Stomach smooth muscle (tissue), 2 donors: ENCODE data around the gene CCT8L2.
"Not testable (repeated sequence)": the region's sequence is repeated elsewhere in the genome, so short reads cannot be mapped to it uniquely, and the experiment has no call there.

Experiments used
- H3K27ac ChIP-seq: one replicate; pipeline ENCODE4 v1.7.0; 2013; ENCODE audit warnings: mild to moderate bottlenecking, low read length, inconsistent platforms
- H3K27me3 ChIP-seq, 2 donors: one replicate each; pipeline ENCODE4 v1.7.0; 2013; ENCODE audit warnings: low read length in 2 of 2; ENCODE audit not compliant: insufficient read depth in 2 of 2, control insufficient read depth in 1 of 2
- H3K36me3 ChIP-seq, 2 donors: one replicate each; pipeline ENCODE4 v1.7.0; 2013; ENCODE audit warnings: low read length in 2 of 2; ENCODE audit not compliant: control insufficient read depth in 2 of 2, insufficient read depth in 2 of 2
- H3K4me1 ChIP-seq: one replicate; pipeline ENCODE4 v1.7.0; 2013; ENCODE audit warnings: low read length; ENCODE audit not compliant: control insufficient read depth, insufficient read depth
- H3K4me3 ChIP-seq, 2 donors: one replicate each; pipeline ENCODE4 v1.7.0; 2013; ENCODE audit warnings: low read length in 2 of 2
- H3K9ac ChIP-seq, 2 donors: one replicate each; pipeline ENCODE4 v1.7.0; 2013; ENCODE audit warnings: low read length in 2 of 2, mild to moderate bottlenecking in 1 of 2
- H3K9me3 ChIP-seq, 2 donors: one replicate each; pipeline ENCODE4 v1.7.0; 2013; ENCODE audit warnings: low read length in 2 of 2; ENCODE audit not compliant: control insufficient read depth in 2 of 2
- donor health status: healthy.
- donor health status: Pancreatic carcinoma.

The CCT8L2 gene

GRCh38 chr22:16557511-16557910 lies 35.1 kb downstream of the CCT8L2 start:
- not testable (repeated sequence) for H3K9me3 ChIP-seq, H3K27ac ChIP-seq, H3K27me3 ChIP-seq, H3K9ac ChIP-seq, H3K4me1 ChIP-seq, H3K36me3 ChIP-seq, H3K4me3 ChIP-seq

DNA sequence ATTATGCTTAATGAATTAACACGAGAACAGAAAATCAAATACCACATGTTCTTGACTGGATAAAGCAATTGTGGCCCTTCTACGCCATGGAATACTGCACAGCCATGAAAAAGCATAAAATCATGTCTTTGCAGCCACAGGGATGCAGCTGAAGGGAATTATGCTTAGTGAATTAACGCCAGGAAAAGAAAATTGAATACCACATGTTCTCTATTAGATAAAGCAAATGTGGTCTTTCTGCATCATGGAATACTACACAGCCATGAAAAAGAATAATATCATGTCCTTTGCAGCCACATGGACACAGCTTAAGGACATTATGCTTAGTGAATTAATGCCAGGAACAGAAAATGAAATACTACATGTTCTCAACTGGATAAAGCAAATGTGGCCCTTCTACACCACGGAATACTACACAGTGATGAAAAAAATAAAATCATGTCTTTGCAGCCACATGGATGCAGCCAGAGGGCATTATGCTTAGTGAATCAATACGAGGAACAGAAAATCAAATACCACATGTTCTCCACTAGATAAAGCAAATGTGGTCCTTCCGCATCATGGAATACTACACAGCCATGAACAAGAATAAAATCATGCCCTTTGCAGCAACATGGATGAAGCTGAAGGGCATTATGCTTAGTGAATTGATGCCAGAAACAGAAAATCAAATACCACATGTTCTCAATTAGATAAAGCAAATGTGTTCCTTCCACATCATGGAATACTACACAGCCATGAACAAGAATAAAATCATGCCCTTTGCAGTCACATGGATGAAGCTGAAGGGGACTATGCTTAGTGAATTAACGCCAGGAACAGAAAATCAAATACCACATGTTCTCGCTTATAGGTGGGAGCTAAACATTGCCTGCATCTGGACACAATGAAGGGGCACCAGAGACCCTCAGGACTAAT lies 37.3 kb downstream of the CCT8L2 start:
- H3K9ac ChIP-seq, H3K4me3 ChIP-seq, H3K36me3 ChIP-seq, H3K27ac ChIP-seq, H3K9me3 ChIP-seq, H3K4me1 ChIP-seq, H3K27me3 ChIP-seq: not testable (repeated sequence)

GRCh38 chr22:16543310-16543709 lies 49.3 kb downstream of the CCT8L2 start:
- not testable (repeated sequence) for H3K27me3 ChIP-seq, H3K9me3 ChIP-seq, H3K27ac ChIP-seq, H3K4me3 ChIP-seq, H3K9ac ChIP-seq, H3K36me3 ChIP-seq, H3K4me1 ChIP-seq
